Activated CD4-positive, CD25-positive, alpha-beta regulatory T cell treated with anti-CD3 and anti-CD28 coated beads, Interleukin-2, amount 50 U/mL, for 72 hours (primary cell): ENCODE data around the gene CYP1A1.

Experiments
- DNase-seq: peaks from one replicate; pipeline ENCODE4 v3.0.0; 2021

CYP1A1 gene

GRCh38 chr15:74682954-74683353, 42.4 kb downstream of the CYP1A1 start:
- DNase-seq: no peak

GRCh38 chr15:74680456-74680855, 44.9 kb downstream of the CYP1A1 start:
- DNase-seq: no peak

- no peak for DNase-seq
These were observed 48.5 kb downstream of the CYP1A1 start for GRCh38 chr15:74676801-74677200.

- DNase-seq: no peak
These were observed 51.2 kb downstream of the CYP1A1 start for GRCh38 chr15:74674161-74674560.

GRCh38 chr15:74669627-74670026, 55.7 kb downstream of the CYP1A1 start:
- no peak for DNase-seq
